ENCODE measurements around the gene MED1. TPM values are rescaled to one million over a fixed set of nuclear protein-coding genes. Genes with fewer than 3 reads are reported as not detected.

Gene MED1
- total RNA-seq, 1 donor from 2014 or later: 37.2 TPM

- ATAC-seq: peak; percentile 43
- H3K27ac ChIP-seq: no peak overlapping the region
- H3K9me3 ChIP-seq: no peaks in the 10 kb centered on the region
- H3K4me3 ChIP-seq: no peak overlapping the region
- peaks cover 25% of the 10 kb centered on the region for H3K4me1 ChIP-seq
- DNase-seq: no peak
- TF ChIP-seq, protein P1, sequence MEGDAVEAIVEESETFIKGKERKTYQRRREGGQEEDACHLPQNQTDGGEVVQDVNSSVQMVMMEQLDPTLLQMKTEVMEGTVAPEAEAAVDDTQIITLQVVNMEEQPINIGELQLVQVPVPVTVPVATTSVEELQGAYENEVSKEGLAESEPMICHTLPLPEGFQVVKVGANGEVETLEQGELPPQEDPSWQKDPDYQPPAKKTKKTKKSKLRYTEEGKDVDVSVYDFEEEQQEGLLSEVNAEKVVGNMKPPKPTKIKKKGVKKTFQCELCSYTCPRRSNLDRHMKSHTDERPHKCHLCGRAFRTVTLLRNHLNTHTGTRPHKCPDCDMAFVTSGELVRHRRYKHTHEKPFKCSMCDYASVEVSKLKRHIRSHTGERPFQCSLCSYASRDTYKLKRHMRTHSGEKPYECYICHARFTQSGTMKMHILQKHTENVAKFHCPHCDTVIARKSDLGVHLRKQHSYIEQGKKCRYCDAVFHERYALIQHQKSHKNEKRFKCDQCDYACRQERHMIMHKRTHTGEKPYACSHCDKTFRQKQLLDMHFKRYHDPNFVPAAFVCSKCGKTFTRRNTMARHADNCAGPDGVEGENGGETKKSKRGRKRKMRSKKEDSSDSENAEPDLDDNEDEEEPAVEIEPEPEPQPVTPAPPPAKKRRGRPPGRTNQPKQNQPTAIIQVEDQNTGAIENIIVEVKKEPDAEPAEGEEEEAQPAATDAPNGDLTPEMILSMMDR (IDR thresholded peaks at IDR 0.05): no peak
- H3K36me3 ChIP-seq: no peaks in the 10 kb centered on the region
- H3K27me3 ChIP-seq: no peaks in the 10 kb centered on the region
- intact Hi-C loops (cut with DNase I): no loop called here
These were observed 86.6 kb downstream of the MED1 start for GRCh38 chr17:39364236-39365025.

- H3K27ac ChIP-seq: no peak overlapping the region
- H3K9me3 ChIP-seq: no peaks in the 10 kb centered on the region
- no peaks in the 10 kb centered on the region for H3K27me3 ChIP-seq
- H3K4me1 ChIP-seq: peaks cover 18% of the 10 kb centered on the region
- no peak overlapping the region for H3K4me3 ChIP-seq
- intact Hi-C loops (cut with DNase I): no loop called here
- no peak for ATAC-seq
- TF ChIP-seq, protein P1 (IDR thresholded peaks at IDR 0.05): no peak
- no peaks in the 10 kb centered on the region for H3K36me3 ChIP-seq
- no peak for DNase-seq
These were observed 90.0 kb downstream of the MED1 start for GRCh38 chr17:39361064-39361463.

- no peak overlapping the region for H3K4me3 ChIP-seq
- no peak for DNase-seq
- no peak for ATAC-seq
These were observed 90.5 kb downstream of the MED1 start for GRCh38 chr17:39360537-39360936.

GRCh38 chr17:39359994-39360393 is 91.1 kb downstream of the MED1 start:
- TF ChIP-seq, protein P1 (IDR thresholded peaks at IDR 0.05): no peak
- H3K36me3 ChIP-seq: no peaks in the 10 kb centered on the region
- ATAC-seq: no peak
- no peak for DNase-seq
- H3K27ac ChIP-seq: no peak overlapping the region
- peaks cover 14% of the 10 kb centered on the region for H3K4me1 ChIP-seq
- intact Hi-C loops (cut with DNase I): no loop called here
- H3K9me3 ChIP-seq: no peaks in the 10 kb centered on the region
- H3K27me3 ChIP-seq: no peaks in the 10 kb centered on the region
- H3K4me3 ChIP-seq: no peak overlapping the region

More at GRCh38 chr17:39360537-39360936, 90.5 kb downstream of the MED1 start:
- TF ChIP-seq, protein P1 (IDR thresholded peaks at IDR 0.05): no peak
- no peaks in the 10 kb centered on the region for H3K36me3 ChIP-seq
- no peaks in the 10 kb centered on the region for H3K27me3 ChIP-seq
- intact Hi-C loops (cut with DNase I): no loop called here
- H3K27ac ChIP-seq: no peak overlapping the region
- peaks cover 14% of the 10 kb centered on the region for H3K4me1 ChIP-seq
- H3K9me3 ChIP-seq: no peaks in the 10 kb centered on the region

DNA sequence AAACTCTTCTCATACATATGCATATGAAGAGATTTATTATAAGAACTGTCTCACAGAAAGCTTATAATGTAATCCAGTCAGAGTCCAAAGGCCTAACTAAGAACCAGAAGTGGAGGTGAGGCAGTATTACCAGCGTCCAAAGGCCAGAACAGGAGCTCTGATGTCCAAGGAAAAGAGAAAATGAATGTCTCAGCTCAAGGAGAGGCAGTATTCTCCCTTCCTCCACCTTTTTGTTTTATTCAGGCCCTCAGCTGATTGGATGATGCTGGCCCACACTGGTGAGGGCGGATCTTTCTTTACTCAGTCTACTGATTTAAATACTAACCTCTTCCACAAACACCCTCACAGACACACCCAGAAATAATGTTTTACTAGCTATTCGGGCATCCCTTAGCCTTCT is 93.1 kb downstream of the MED1 start:
- H3K4me3 ChIP-seq: no peak overlapping the region
- peaks cover 14% of the 10 kb centered on the region for H3K4me1 ChIP-seq
- intact Hi-C loops (cut with DNase I): no loop called here
- no peak for DNase-seq
- TF ChIP-seq, protein P1 (IDR thresholded peaks at IDR 0.05): no peak
- H3K27ac ChIP-seq: no peak overlapping the region
- no peaks in the 10 kb centered on the region for H3K36me3 ChIP-seq
- H3K27me3 ChIP-seq: no peaks in the 10 kb centered on the region
- H3K9me3 ChIP-seq: no peaks in the 10 kb centered on the region
- no peak for ATAC-seq
